HEK293 (cell line): ENCODE measurements around the gene PDP2.

ENCODE experiments used
- CTCF ChIA-PET: fragments of 350-600 bp; formaldehyde crosslinking; extraction: SDS; loops from one replicate; lab custom pipeline; 2021; ENCODE audit warnings: antibody characterized with exemption; lab: Yijun Ruan, JAX
- POLR2A ChIA-PET: fragments of 300-600 bp; formaldehyde crosslinking; extraction: SDS; loops from one replicate; lab custom pipeline; 2020; ENCODE audit warnings: antibody characterized with exemption, inconsistent platforms; lab: Yijun Ruan, JAX
- H3K27ac ChIP-seq: fragments of 200-500 bp; sonication (Bioruptor generic); 2 replicates; pipeline ENCODE4 v1.5.1; 2014; ENCODE audit warnings: low read depth, low read length, control low read depth, inconsistent platforms; ENCODE audit errors: extremely low read depth
- H3K36me3 ChIP-seq, 2 experiments: fragments of 200-500 bp in 1 of 2; sonication (Bioruptor generic) in 1 of 2; 1 replicate in 1 of 2; 2 replicates in 1 of 2; pipeline ENCODE4 v1.5.1; 2014 to 2017; ENCODE audit warnings: inconsistent platforms in 2 of 2, low read length in 2 of 2; ENCODE audit not compliant: control insufficient read depth in 2 of 2, insufficient read depth in 1 of 2
- H3K4me1 ChIP-seq: fragments of 200-500 bp; sonication (Bioruptor generic); 2 replicates; pipeline ENCODE4 v1.5.1; 2014; ENCODE audit warnings: mild to moderate bottlenecking, low read length, inconsistent platforms; ENCODE audit not compliant: control insufficient read depth, insufficient read depth
- H3K4me3 ChIP-seq: 2 replicates; pipeline ENCODE4 v1.5.1; 2011; ENCODE audit warnings: low read depth, mild to moderate bottlenecking, control low read depth, low read length, moderate library complexity
- H3K9me3 ChIP-seq: fragments of 200-500 bp; sonication (Bioruptor generic); 2 replicates; pipeline ENCODE4 v1.5.1; 2014; ENCODE audit warnings: low read depth, low read length, inconsistent platforms; ENCODE audit not compliant: control insufficient read depth, insufficient read depth
- BCL11A ChIP-seq: fragments of 450-650 bp; formaldehyde crosslinking; IDR thresholded peaks from 2 replicates; pipeline ENCODE4 v1.5.1; 2016; ENCODE audit warnings: low read depth, missing biosample characterization, missing genetic modification characterization
- CTCF ChIP-seq: fragments of 450-650 bp; formaldehyde crosslinking; IDR thresholded peaks from 2 replicates; pipeline ENCODE4 v1.5.1; 2016; ENCODE audit warnings: missing biosample characterization, missing genetic modification characterization
- GLI4 ChIP-seq: fragments of 450-650 bp; formaldehyde crosslinking; IDR thresholded peaks from 2 replicates; pipeline ENCODE4 v1.5.1; 2016; ENCODE audit warnings: missing biosample characterization, missing genetic modification characterization
- PRDM4 ChIP-seq: fragments of 450-650 bp; formaldehyde crosslinking; IDR thresholded peaks from 2 replicates; pipeline ENCODE4 v1.5.1; 2017; ENCODE audit warnings: missing biosample characterization, missing genetic modification characterization
- SALL2 ChIP-seq: fragments of 450-650 bp; formaldehyde crosslinking; IDR thresholded peaks from 2 replicates; pipeline ENCODE4 v1.5.0; 2017; ENCODE audit warnings: missing biosample characterization, mild to moderate bottlenecking, missing genetic modification characterization, borderline replicate concordance
- ZFHX2 ChIP-seq: fragments of 450-650 bp; formaldehyde crosslinking; conservative IDR thresholded peaks from 2 replicates; pipeline ENCODE4 v1.5.1; 2016; ENCODE audit warnings: missing biosample characterization, missing genetic modification characterization
- ZFP69B ChIP-seq: fragments of 450-650 bp; formaldehyde crosslinking; IDR thresholded peaks from 2 replicates; pipeline ENCODE4 v1.5.1; 2016; ENCODE audit warnings: missing biosample characterization, missing genetic modification characterization
- ZNF132 ChIP-seq: fragments of 450-650 bp; formaldehyde crosslinking; IDR thresholded peaks from 2 replicates; pipeline ENCODE4 v1.5.1; 2017; ENCODE audit warnings: missing biosample characterization, missing genetic modification characterization, borderline replicate concordance
- ZNF394 ChIP-seq: fragments of 450-650 bp; formaldehyde crosslinking; IDR thresholded peaks from 2 replicates; pipeline ENCODE4 v1.5.1; 2016; ENCODE audit warnings: missing biosample characterization, missing genetic modification characterization, mild to moderate bottlenecking, moderate library complexity, borderline replicate concordance
- ZNF548 ChIP-seq: fragments of 450-650 bp; formaldehyde crosslinking; IDR thresholded peaks from 2 replicates; pipeline ENCODE4 v1.5.1; 2016; ENCODE audit warnings: missing biosample characterization, missing genetic modification characterization
- ZNF596 ChIP-seq: fragments of 450-650 bp; IDR thresholded peaks from 2 replicates; pipeline ENCODE4 v1.5.0; 2018; ENCODE audit warnings: missing biosample characterization, mild to moderate bottlenecking, missing genetic modification characterization, moderate library complexity
- ZNF654 ChIP-seq: fragments of 450-650 bp; formaldehyde crosslinking; IDR thresholded peaks from 2 replicates; pipeline ENCODE4 v1.5.1; 2016; ENCODE audit warnings: low read depth, missing biosample characterization, missing genetic modification characterization
- ZNF785 ChIP-seq: fragments of 450-650 bp; formaldehyde crosslinking; IDR thresholded peaks from 2 replicates; pipeline ENCODE4 v1.5.1; 2016; ENCODE audit warnings: missing biosample characterization, missing genetic modification characterization
- ZNF791 ChIP-seq: fragments of 450-650 bp; formaldehyde crosslinking; IDR thresholded peaks from 2 replicates; pipeline ENCODE4 v1.5.1; 2016; ENCODE audit warnings: missing biosample characterization, missing genetic modification characterization
- ZSCAN16 ChIP-seq: fragments of 450-650 bp; formaldehyde crosslinking; IDR thresholded peaks from 2 replicates; pipeline ENCODE4 v1.5.1; 2016; ENCODE audit warnings: missing biosample characterization, missing genetic modification characterization
- TF ChIP-seq, protein P1 (sequence below): fragments of 450-650 bp; formaldehyde crosslinking; conservative IDR thresholded peaks from 2 replicates; pipeline ENCODE4 v1.5.1; 2016; ENCODE audit warnings: low read depth, missing biosample characterization, missing genetic modification characterization

The PDP2 gene

GRCh38 chr16:66936462-66936861, 56.1 kb downstream of the PDP2 start (continued):
- TF ChIP-seq, protein P1, sequence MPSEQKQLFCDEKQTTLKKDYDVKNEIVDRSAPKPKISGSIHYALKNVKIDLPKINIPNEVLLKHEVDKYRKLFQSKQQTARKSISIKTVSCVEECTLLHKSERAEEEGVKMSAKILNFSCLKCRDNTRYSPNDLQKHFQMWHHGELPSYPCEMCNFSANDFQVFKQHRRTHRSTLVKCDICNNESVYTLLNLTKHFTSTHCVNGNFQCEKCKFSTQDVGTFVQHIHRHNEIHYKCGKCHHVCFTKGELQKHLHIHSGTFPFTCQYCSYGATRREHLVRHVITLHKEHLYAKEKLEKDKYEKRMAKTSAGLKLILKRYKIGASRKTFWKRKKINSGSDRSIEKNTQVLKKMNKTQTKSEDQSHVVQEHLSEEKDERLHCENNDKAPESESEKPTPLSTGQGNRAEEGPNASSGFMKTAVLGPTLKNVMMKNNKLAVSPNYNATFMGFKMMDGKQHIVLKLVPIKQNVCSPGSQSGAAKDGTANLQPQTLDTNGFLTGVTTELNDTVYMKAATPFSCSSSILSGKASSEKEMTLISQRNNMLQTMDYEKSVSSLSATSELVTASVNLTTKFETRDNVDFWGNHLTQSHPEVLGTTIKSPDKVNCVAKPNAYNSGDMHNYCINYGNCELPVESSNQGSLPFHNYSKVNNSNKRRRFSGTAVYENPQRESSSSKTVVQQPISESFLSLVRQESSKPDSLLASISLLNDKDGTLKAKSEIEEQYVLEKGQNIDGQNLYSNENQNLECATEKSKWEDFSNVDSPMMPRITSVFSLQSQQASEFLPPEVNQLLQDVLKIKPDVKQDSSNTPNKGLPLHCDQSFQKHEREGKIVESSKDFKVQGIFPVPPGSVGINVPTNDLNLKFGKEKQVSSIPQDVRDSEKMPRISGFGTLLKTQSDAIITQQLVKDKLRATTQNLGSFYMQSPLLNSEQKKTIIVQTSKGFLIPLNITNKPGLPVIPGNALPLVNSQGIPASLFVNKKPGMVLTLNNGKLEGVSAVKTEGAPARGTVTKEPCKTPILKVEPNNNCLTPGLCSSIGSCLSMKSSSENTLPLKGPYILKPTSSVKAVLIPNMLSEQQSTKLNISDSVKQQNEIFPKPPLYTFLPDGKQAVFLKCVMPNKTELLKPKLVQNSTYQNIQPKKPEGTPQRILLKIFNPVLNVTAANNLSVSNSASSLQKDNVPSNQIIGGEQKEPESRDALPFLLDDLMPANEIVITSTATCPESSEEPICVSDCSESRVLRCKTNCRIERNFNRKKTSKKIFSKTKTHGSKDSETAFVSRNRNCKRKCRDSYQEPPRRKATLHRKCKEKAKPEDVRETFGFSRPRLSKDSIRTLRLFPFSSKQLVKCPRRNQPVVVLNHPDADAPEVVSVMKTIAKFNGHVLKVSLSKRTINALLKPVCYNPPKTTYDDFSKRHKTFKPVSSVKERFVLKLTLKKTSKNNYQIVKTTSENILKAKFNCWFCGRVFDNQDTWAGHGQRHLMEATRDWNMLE (tag by site-specific recombination), result no peak
- TF ChIP-seq ZFHX2 (tag by site-specific recombination) (no peak), ZNF596 (tag by site-specific recombination) (no peak), SALL2 (tag by site-specific recombination) (no peak), PRDM4 (no peak), ZNF394 (tag by site-specific recombination) (no peak), ZNF548 (tag by site-specific recombination) (no peak), GLI4 (tag by site-specific recombination) (no peak)

GRCh38 chr16:66936889-66937554, 56.7 kb downstream of the PDP2 start:
- no peak overlapping the region for H3K27ac ChIP-seq
- H3K36me3 ChIP-seq, result peaks cover 0 to 59% of the 10 kb centered on the region in 2 experiments; a peak in 1 of 3 replicates
- no peak overlapping the region for H3K4me3 ChIP-seq
- ChIA-PET CTCF (interaction anchor here (1.1 kb wide), 2 partner anchors 8 to 41 kb away, joined by 3 to 4 read pairs; no protein-coding TSS in a partner anchor), POLR2A (interaction anchor here (0.6 to 1.7 kb wide), 3 partner anchors 8 to 22 kb away, joined by 3 to 7 read pairs (median 3); no protein-coding TSS in a partner anchor)
- peaks cover 2% of the 10 kb centered on the region; the same call in 1 of the 2 replicates for H3K4me1 ChIP-seq
- H3K9me3 ChIP-seq, result no peaks in the 10 kb centered on the region
- TF ChIP-seq CTCF (tag by site-specific recombination) (0 out of 2 replicates have a peak, but pooled peaks have one; percentile 6), ZNF132 (tag by site-specific recombination) (no peak)

GRCh38 chr16:66937725-66938337, 57.5 kb downstream of the PDP2 start:
- POLR2A ChIA-PET, result interaction anchor here (0.7 to 0.9 kb wide), 2 partner anchors 9 to 57 kb away, joined by 3 read pairs; partner anchors contain the start of gene PDP2
- peaks cover 2% of the 10 kb centered on the region; the same call in 1 of the 2 replicates for H3K4me1 ChIP-seq
- no peak overlapping the region for H3K27ac ChIP-seq
- TF ChIP-seq ZFP69B (tag by site-specific recombination) (no peak), BCL11A (tag by site-specific recombination) (no peak), ZNF791 (tag by site-specific recombination) (no peak), ZNF654 (tag by site-specific recombination) (no peak), ZNF785 (tag by site-specific recombination) (no peak), ZSCAN16 (tag by site-specific recombination) (no peak)
- CTCF ChIA-PET, result interaction anchor here (1.1 kb wide), 2 partner anchors 9 to 43 kb away, joined by 5 read pairs; no protein-coding TSS in a partner anchor
- peaks cover 0 to 59% of the 10 kb centered on the region in 2 experiments; a peak in 1 of 3 replicates for H3K36me3 ChIP-seq
- H3K9me3 ChIP-seq, result no peaks in the 10 kb centered on the region
- no peak overlapping the region for H3K4me3 ChIP-seq
